Testis (tissue), 3 donors: Measurements from ENCODE around the gene KRTAP10-5. TPM values are rescaled to one million over a fixed set of nuclear protein-coding genes. Genes with fewer than 3 reads are reported as not detected.

ENCODE experiments used
- DNase-seq: peaks from one replicate; pipeline ENCODE4 v3.0.0-alpha.2; 2019
- H3K27ac ChIP-seq, 2 donors: fragments of 200-600 bp; sonication (generic); one replicate each; pipeline ENCODE4 v1.5.1; 2019
- H3K27me3 ChIP-seq: fragments of 200-600 bp; sonication (generic); one replicate; pipeline ENCODE4 v1.5.1; 2019
- H3K36me3 ChIP-seq: fragments of 200-600 bp; sonication (generic); one replicate; pipeline ENCODE4 v1.5.1; 2017; ENCODE audit warnings: low read depth; ENCODE audit errors: missing control alignments
- H3K4me1 ChIP-seq: fragments of 200-600 bp; sonication (generic); one replicate; pipeline ENCODE4 v1.5.1; 2019
- H3K4me3 ChIP-seq, 2 donors: fragments of 200-600 bp; sonication (generic); one replicate each; pipeline ENCODE4 v1.5.1; 2017 to 2019
- H3K9me3 ChIP-seq: fragments of 200-600 bp; sonication (generic); one replicate; pipeline ENCODE4 v1.5.1; 2017
- CTCF ChIP-seq, 3 experiments: fragments of 450-650 bp in 2 of 3; fragments of 200-600 bp in 1 of 3; sonication (generic) in 1 of 3; IDR thresholded peaks; one replicate each; pipeline ENCODE4 v1.5.1; 2016 to 2019; ENCODE audit warnings: antibody characterized with exemption in 3 of 3, mild to moderate bottlenecking in 2 of 3, moderate library complexity in 1 of 3
- POLR2A ChIP-seq: fragments of 450-650 bp; IDR thresholded peaks from one replicate; pipeline ENCODE4 v1.6.1; 2017; ENCODE audit warnings: antibody characterized with exemption, mild to moderate bottlenecking, moderate library complexity
- WGBS, 2 donors: methylation state at CpG; one replicate each; pipeline ENCODE4 v1.1.5; 2018; 5-methylcytosine and 5-hydroxymethylcytosine counted together
- intact Hi-C: fragments of 100-400 bp; cut with DNase I; formaldehyde crosslinking; loops from one replicate; pipeline ENCODE4 v1.15.1; 2023; ENCODE audit warnings: low total_unique reads
- polyA plus RNA-seq: library from polyadenylated mRNA; stranded (reverse); fragments of 350-450 nt; fragmentation: Illumina TruSeq; extraction: RNeasy Lipid Tissue Mini Kit (QIAGEN cat#74804); gene quantifications from one replicate; pipeline ENCODE4 v1.2.3, GENCODE V29; 2014; ENCODE audit warnings: low read depth, low replicate concordance; ENCODE audit not compliant: insufficient read depth
- total RNA-seq, 2 donors: library from RNA; depleted of rRNA; stranded (reverse); fragments of >200 nt; gene quantifications; one replicate each; pipeline ENCODE4 v1.2.3, GENCODE V29; 2016

The KRTAP10-5 gene
- total and polyA plus RNA-seq, 3 donors from 2014 or later = not detected

GRCh38 chr21:44567481-44568171, 12.8 kb downstream of the KRTAP10-5 start:
- no peaks in the 10 kb centered on the region for H3K9me3 ChIP-seq
- no peaks in the 10 kb centered on the region for H3K36me3 ChIP-seq
- H3K27me3 ChIP-seq = no peaks in the 10 kb centered on the region
- no peak overlapping the region for H3K4me3 ChIP-seq
- TF ChIP-seq POLR2A (no peak), CTCF (IDR thresholded peaks at IDR 0.05) (no peak)
- 78 to 89% methylated on average over 18 of the region's 18 CpGs for WGBS, 2 donors
- no peak for DNase-seq
- no peaks in the 10 kb centered on the region for H3K4me1 ChIP-seq
- intact Hi-C loops = no loop called here
- no peak overlapping the region for H3K27ac ChIP-seq

- Histone ChIP-seq H3K4me1 (no peaks in the 10 kb centered on the region), H3K4me3 (no peak overlapping the region), H3K27ac (no peak overlapping the region), H3K27me3 (no peaks in the 10 kb centered on the region), H3K36me3 (no peaks in the 10 kb centered on the region), H3K9me3 (no peaks in the 10 kb centered on the region)
- TF ChIP-seq CTCF (IDR thresholded peaks at IDR 0.05) = no peak
- no peak for TF ChIP-seq POLR2A
- DNase-seq = no peak
- intact Hi-C loops = no loop called here
- 83 to 87% methylated on average over 1 of the region's 1 CpG for WGBS, 2 donors
These were observed 14.0 kb downstream of the KRTAP10-5 start for GRCh38 chr21:44566403-44566802.

GRCh38 chr21:44564886-44565598, 15.4 kb downstream of the KRTAP10-5 start:
- Histone ChIP-seq H3K4me3 (no peak overlapping the region), H3K27ac (no peak overlapping the region), H3K9me3 (no peaks in the 10 kb centered on the region), H3K36me3 (no peaks in the 10 kb centered on the region), H3K4me1 (no peaks in the 10 kb centered on the region), H3K27me3 (no peaks in the 10 kb centered on the region)
- intact Hi-C loops = no loop called here
- no peak for DNase-seq
- TF ChIP-seq CTCF (IDR thresholded peaks at IDR 0.05) (no peak), POLR2A (no peak)
- 0 to 86% methylated on average over 1 of the region's 1 CpG for WGBS, 2 donors

- Histone ChIP-seq H3K27ac (no peak overlapping the region), H3K9me3 (no peaks in the 10 kb centered on the region), H3K4me1 (no peaks in the 10 kb centered on the region), H3K4me3 (no peak overlapping the region), H3K27me3 (no peaks in the 10 kb centered on the region), H3K36me3 (no peaks in the 10 kb centered on the region)
- 97 to 100% methylated on average over 1 of the region's 1 CpG for WGBS, 2 donors
- intact Hi-C loops = no loop called here
- DNase-seq = no peak
- TF ChIP-seq POLR2A = no peak
- TF ChIP-seq CTCF (IDR thresholded peaks at IDR 0.05) = no peak
These were observed 16.3 kb downstream of the KRTAP10-5 start for GRCh38 chr21:44564099-44564498.
